Heart left ventricle (tissue), 16 donors: ENCODE measurements around the gene CNGB1. TPM values are rescaled to one million over a fixed set of nuclear protein-coding genes. Genes with fewer than 3 reads are reported as not detected.

Experiments used
- ATAC-seq, 4 donors: fragments of 200-7000 bp; cut with Tn5 transposase; one replicate each; pipeline ENCODE4 v1.9.1; 2020 to 2022; ENCODE audit warnings: moderate library complexity in 4 of 4, mild to moderate bottlenecking in 3 of 4, moderate number of reproducible peaks in 1 of 4
- DNase-seq, 5 donors: peaks; one replicate each; pipeline ENCODE4 v3.0.0-alpha.2; 2020
- H3K27ac ChIP-seq, 12 donors: fragments of 200-600 bp; sonication (generic) in 4 of 12; one replicate each; pipeline versions ENCODE4 v1.5.0 to v1.8.0; 2016 to 2022; ENCODE audit warnings: mild to moderate bottlenecking in 2 of 12
- H3K27me3 ChIP-seq, 9 donors: fragments of 200-600 bp; sonication (generic) in 2 of 9; one replicate each; pipeline versions ENCODE4 v1.5.1 to v1.8.0; 2016 to 2022; ENCODE audit warnings: mild to moderate bottlenecking in 3 of 9
- H3K36me3 ChIP-seq, 9 donors: fragments of 200-600 bp; sonication (generic) in 2 of 9; one replicate each; pipeline versions ENCODE4 v1.5.0 to v1.8.0; 2018 to 2022; ENCODE audit warnings: mild to moderate bottlenecking in 2 of 9
- H3K4me1 ChIP-seq, 12 donors: fragments of 200-600 bp; sonication (generic) in 4 of 12; one replicate each; pipeline versions ENCODE4 v1.5.0 to v1.8.0; 2016 to 2022; ENCODE audit warnings: mild to moderate bottlenecking in 3 of 12
- H3K4me3 ChIP-seq, 12 donors: fragments of 200-600 bp; sonication (generic) in 4 of 12; one replicate each; pipeline versions ENCODE4 v1.5.0 to v1.8.0; 2017 to 2022; ENCODE audit warnings: mild to moderate bottlenecking in 9 of 12, moderate library complexity in 4 of 12
- H3K9me3 ChIP-seq, 12 donors: fragments of 200-600 bp; sonication (generic) in 4 of 12; one replicate each; pipeline versions ENCODE4 v1.5.0 to v1.8.0; 2016 to 2022; ENCODE audit warnings: mild to moderate bottlenecking in 1 of 12
- CTCF ChIP-seq, 12 donors: fragments of 200-600 bp; sonication (generic) in 4 of 12; IDR thresholded peaks; one replicate each; pipeline versions ENCODE4 v1.5.0 to v1.8.0; 2018 to 2022; ENCODE audit warnings: antibody characterized with exemption in 12 of 12, mild to moderate bottlenecking in 5 of 12
- POLR2A ChIP-seq, 2 donors: fragments of 450-650 bp; IDR thresholded peaks; one replicate each; pipeline ENCODE4 v1.6.1; 2017; ENCODE audit warnings: antibody characterized with exemption in 2 of 2, mild to moderate bottlenecking in 2 of 2, moderate library complexity in 2 of 2
- whole genome bisulfite sequencing, 4 donors: extraction: QIAGEN DNeasy Blood & Tissue Kit in 2 of 4; methylation state at CpG; one replicate each; pipeline versions ENCODE4 v1.1.5 to v1.1.7; 2013 to 2018; 5-methylcytosine and 5-hydroxymethylcytosine counted together
- intact Hi-C, 10 donors: fragments of 100-400 bp; cut with DNase I; formaldehyde crosslinking; loops; one replicate each; pipeline versions ENCODE4 v1.11.1 to v1.14.2; 2022
- polyA plus RNA-seq, 2 donors: library from polyadenylated mRNA; stranded (reverse); fragments of 200-250 nt; gene quantifications; one replicate each; pipeline ENCODE4 v1.2.3, GENCODE V29; 2013
- total RNA-seq, 9 donors: library from RNA; depleted of rRNA in 2 of 9; stranded (reverse); fragments of >200 nt in 2 of 9; fragmentation: NEBNext Ultra II Directional in 3 of 9; extraction: Animal tissue kit (Norgen Biotek cat#: 25700) in 3 of 9; gene quantifications; one replicate each; pipeline versions ENCODE4 v1.1.0 to v1.2.4, GENCODE V29; 2016 to 2023
- donor health status: ischemic (EF 13 %, LVEDD 7.1; RV severe dilation, severe dysfunction).
- donor health status: healthy with polysubstance abuse.
- donor health status: DM: no; HTN: yes; CAD: no.
- donor health status: DM: no; HTN: no; CAD: no.
- donor health status: ischemic (EF 25% LVEDD 6.9; RV normal size, moderate dysfunction).
- donor health status: ischemic (EF 25% LVEDD 5.7; RV mildly dilated, moderate dysfunction).
- donor health status: healthy.
- donor health status: DM: yes; HTN: yes; CAD: no.
- donor health status: ischemic (EF 35%, LVEDD 5.7; RV mildly dilated, moderate dysfunction).
- donor health status: nonischemic (EF 11% LVEDD 7.7; RV severe dilation, severe dysfunction).
- donor health status: DM: yes; HTN: yes; CAD: no.
- donor health status: PGD.
- donor health status: ischemic (EF 29% LVEDD 5.4; RV normal size, mild dysfunction).
- donor health status: nonischemic (EF 23%, LVEDD 6.1; RV moderate dilation, normal function).

CNGB1 gene
- total and polyA plus RNA-seq, 11 donors = not detected

GRCh38 chr16:57886427-57886826 lies 84.5 kb downstream of the CNGB1 start:
- H3K27ac ChIP-seq = no peak overlapping the region
- 63 to 79% (median 76%) methylated on average over 1 of the region's 1 CpG for WGBS, 4 donors
- H3K4me1 ChIP-seq = peaks cover 0 to 26% (median 0%) of the 10 kb centered on the region in 12 donors
- H3K27me3 ChIP-seq = peaks cover 0 to 37% (median 27%) of the 10 kb centered on the region in 9 donors
- H3K36me3 ChIP-seq = no peaks in the 10 kb centered on the region
- ATAC-seq (no peak), DNase-seq (no peak)
- intact Hi-C loops = no loop called here
- H3K9me3 ChIP-seq = no peaks in the 10 kb centered on the region
- TF ChIP-seq CTCF (IDR thresholded peaks at IDR 0.05) = no peak
- no peak for TF ChIP-seq POLR2A (IDR thresholded peaks at IDR 0.05)
- no peak overlapping the region for H3K4me3 ChIP-seq

GRCh38 chr16:57884655-57885133 lies 86.2 kb downstream of the CNGB1 start:
- Histone ChIP-seq H3K36me3 (no peaks in the 10 kb centered on the region), H3K4me1 (peaks cover 0 to 13% (median 0%) of the 10 kb centered on the region in 12 donors), H3K4me3 (no peak overlapping the region), H3K27ac (no peak overlapping the region), H3K27me3 (peaks cover 0 to 52% (median 33%) of the 10 kb centered on the region in 9 donors), H3K9me3 (no peaks in the 10 kb centered on the region)
- intact Hi-C loops = no loop called here
- TF ChIP-seq POLR2A (IDR thresholded peaks at IDR 0.05) (no peak), CTCF (IDR thresholded peaks at IDR 0.05) (no peak)
- 53 to 63% (median 56%) methylated on average over 7 of the region's 7 CpGs for WGBS, 4 donors
- no peak for ATAC-seq
- DNase-seq = no peak

GRCh38 chr16:57883953-57884654 lies 86.8 kb downstream of the CNGB1 start:
- H3K4me3 ChIP-seq = peak overlapping the region in 1 of 12 donors; percentile 0
- H3K4me1 ChIP-seq = peaks cover 0 to 8% (median 0%) of the 10 kb centered on the region in 12 donors
- no peak for DNase-seq
- H3K27ac ChIP-seq = no peak overlapping the region
- intact Hi-C loops = no loop called here
- no peaks in the 10 kb centered on the region for H3K36me3 ChIP-seq
- TF ChIP-seq CTCF (IDR thresholded peaks at IDR 0.05) (no peak), POLR2A (IDR thresholded peaks at IDR 0.05) (no peak)
- peaks cover 0 to 52% (median 33%) of the 10 kb centered on the region in 9 donors for H3K27me3 ChIP-seq
- peak in 2 of 4 donors; percentile 28 to 34 for ATAC-seq
- WGBS, 4 donors = 18 to 24% (median 21%) methylated on average over 23 to 51 of the region's 51 CpGs
- no peaks in the 10 kb centered on the region for H3K9me3 ChIP-seq

GRCh38 chr16:57883480-57883879 lies 87.4 kb downstream of the CNGB1 start:
- H3K9me3 ChIP-seq = no peaks in the 10 kb centered on the region
- WGBS, 4 donors = 59 to 73% (median 66%) methylated on average over 4 of the region's 4 CpGs
- ATAC-seq = no peak
- intact Hi-C loops = no loop called here
- TF ChIP-seq POLR2A (IDR thresholded peaks at IDR 0.05) (no peak), CTCF (IDR thresholded peaks at IDR 0.05) (no peak)
- peaks cover 0 to 52% (median 33%) of the 10 kb centered on the region in 9 donors for H3K27me3 ChIP-seq
- H3K4me1 ChIP-seq = peaks cover 0 to 8% (median 0%) of the 10 kb centered on the region in 12 donors
- H3K27ac ChIP-seq = no peak overlapping the region
- no peak for DNase-seq
- H3K4me3 ChIP-seq = peak overlapping the region in 1 of 12 donors; percentile 0
- H3K36me3 ChIP-seq = no peaks in the 10 kb centered on the region
